Epithelial cell of umbilical artery (primary cell): ENCODE data around the gene MFN1. TPM values are rescaled to one million over a fixed set of nuclear protein-coding genes. Genes with fewer than 3 reads are reported as not detected.

ENCODE experiments used
- total RNA-seq: library from RNA; depleted of rRNA; stranded (reverse); fragments of >200 nt; gene quantifications from 2 replicates; pipeline ENCODE4 v1.2.3, GENCODE V29; 2014

MFN1 gene
- total RNA-seq = 52.1 and 55.5 TPM in 2 replicates

DNA sequence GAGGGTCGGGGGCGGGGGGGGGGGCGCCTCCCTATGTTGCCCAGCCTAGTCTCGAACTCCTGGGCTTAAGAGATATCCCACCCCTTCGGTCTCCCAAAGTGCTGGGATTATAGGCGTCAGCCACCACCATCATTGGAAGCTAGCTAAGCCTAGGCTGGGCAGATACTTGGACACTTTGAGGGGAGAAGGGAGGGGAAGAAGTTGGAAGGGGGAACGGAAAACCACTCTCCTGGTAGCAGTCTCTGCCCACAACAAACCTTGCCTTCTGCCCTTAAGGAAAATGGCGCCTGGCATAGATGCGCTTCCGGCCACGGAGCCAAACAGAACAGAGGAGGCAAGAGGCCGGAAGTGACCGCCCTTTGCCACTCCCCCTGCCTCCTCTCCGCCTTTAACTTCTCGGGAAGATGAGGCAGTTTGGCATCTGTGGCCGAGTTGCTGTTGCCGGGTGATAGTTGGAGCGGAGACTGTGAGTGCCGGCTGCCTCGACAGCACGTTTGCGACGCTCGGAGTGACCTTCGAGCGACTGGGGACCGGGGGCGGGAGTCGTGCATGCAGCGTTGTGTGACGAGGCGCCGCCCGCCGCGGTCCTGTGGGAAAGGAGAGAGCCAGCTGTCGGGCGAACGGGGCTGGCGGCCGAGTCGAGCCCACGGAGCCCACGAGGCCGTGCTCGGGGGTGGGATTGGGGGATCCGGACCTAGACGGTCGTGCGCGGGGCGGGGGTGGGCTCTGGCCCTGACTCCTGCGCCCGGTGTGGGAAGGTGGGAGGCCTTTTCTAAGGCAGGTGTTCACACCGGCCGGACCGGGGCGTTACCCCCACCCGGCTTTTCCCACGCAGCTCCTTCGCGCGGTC lies at the start of gene MFN1:
Gene MFN1 (plus strand): TSS at position 365 of the 850 bp plus-strand sequence. CDS start 1,143 bp downstream, outside the sequence.

DNA sequence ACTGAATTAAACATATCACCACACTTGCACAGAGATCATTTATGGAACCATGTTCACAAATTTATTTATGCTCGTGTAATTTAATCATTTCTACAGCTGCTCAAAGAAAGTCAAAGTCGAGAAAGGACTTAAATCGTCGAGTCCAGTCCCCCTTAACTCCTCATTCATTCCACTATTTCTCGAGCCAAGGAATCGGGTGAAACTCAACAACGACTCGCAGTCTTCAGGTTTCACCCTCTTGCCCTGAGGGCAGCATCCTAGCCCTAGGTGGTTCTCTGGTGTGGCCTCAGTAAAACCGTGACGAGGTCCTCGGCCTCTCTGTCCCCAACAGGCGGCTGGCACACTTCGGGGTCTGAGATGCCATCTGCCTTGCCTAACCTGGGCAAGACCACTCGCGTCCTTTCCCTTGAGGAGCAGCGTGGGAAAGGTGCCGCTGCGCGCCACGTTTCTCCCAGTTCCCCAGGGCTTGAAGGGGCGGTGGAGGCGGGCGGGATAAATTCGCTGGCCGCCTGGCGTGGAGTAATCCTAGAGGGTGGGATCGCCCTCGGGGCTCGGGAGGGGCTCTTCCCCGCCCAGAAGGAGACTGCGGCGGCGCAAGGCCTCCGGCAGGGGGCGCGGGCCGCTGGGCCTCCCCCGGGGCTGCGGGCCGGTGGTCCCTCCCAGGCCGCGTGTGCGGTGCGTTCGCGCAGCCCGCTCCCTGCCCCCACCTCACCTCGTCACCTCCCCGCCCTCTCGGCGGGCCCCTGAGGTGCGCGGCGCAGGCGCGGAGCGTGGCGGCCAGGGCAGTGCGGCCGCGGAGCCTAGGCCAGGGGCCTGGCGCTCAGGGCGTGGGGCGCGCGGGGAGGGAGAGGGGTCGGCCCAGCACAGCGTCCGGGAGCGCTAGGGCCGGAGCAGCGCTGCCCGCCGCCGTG lies 25.0 kb upstream of the MFN1 start, which contains the start of gene ZNF639:
Gene ZNF639 (plus strand): TSS at position 746 of the 911 bp plus-strand sequence. CDS start 5,263 bp downstream, outside the sequence.

Other genes with a start within 250 kb of the MFN1 start
- 34.1 and 39.8 TPM in 2 replicates for gene PIK3CA, start 199.4 kb upstream of the MFN1 start, total RNA-seq
- 0.65 and 1.1 TPM in 2 replicates for gene KCNMB3, start 96.6 kb upstream of the MFN1 start, total RNA-seq
- gene ZNF639, start 24.7 kb upstream of the MFN1 start, total RNA-seq = 54.2 and 54.4 TPM in 2 replicates
- gene GNB4, start 103.8 kb downstream of the MFN1 start, total RNA-seq = 93.9 and 95.4 TPM in 2 replicates
- gene ACTL6A, start 215.2 kb downstream of the MFN1 start, total RNA-seq = 75.0 and 160 TPM in 2 replicates